Small intestine (tissue), 7 donors: ENCODE data around the gene KIF18B. TPM values are rescaled to one million over a fixed set of nuclear protein-coding genes. Genes with fewer than 3 reads are reported as not detected.

Experiments used
- DNase-seq, 2 donors: peaks; one replicate each; pipeline versions ENCODE4 v3.0.0 to v3.0.0-alpha.2; 2013
- FAIRE-seq: peaks from 2 replicates; lab custom pipeline; 2012; peaks lifted over from hg19 to GRCh38; lab: Jason Lieb, UNC
- H3K27ac ChIP-seq, 3 donors: one replicate each; pipeline ENCODE4 v1.5.1; 2013; ENCODE audit warnings: low read length in 2 of 3, mild to moderate bottlenecking in 2 of 3, control low read depth in 1 of 3, inconsistent platforms in 1 of 3, low read depth in 1 of 3, moderate library complexity in 1 of 3
- H3K27me3 ChIP-seq, 3 donors: one replicate each; pipeline ENCODE4 v1.6.1; 2013; ENCODE audit warnings: low read length in 3 of 3, inconsistent platforms in 1 of 3; ENCODE audit not compliant: control insufficient read depth in 3 of 3, insufficient read depth in 3 of 3
- H3K36me3 ChIP-seq, 3 donors: one replicate each; pipeline ENCODE4 v1.6.1; 2013; ENCODE audit warnings: low read length in 3 of 3, inconsistent platforms in 1 of 3, low read depth in 1 of 3, mild to moderate bottlenecking in 1 of 3, moderate library complexity in 1 of 3; ENCODE audit not compliant: control insufficient read depth in 3 of 3, insufficient read depth in 2 of 3
- H3K4me1 ChIP-seq, 3 donors: one replicate each; pipeline ENCODE4 v1.6.1; 2013; ENCODE audit warnings: low read length in 2 of 3, inconsistent platforms in 1 of 3, low read depth in 1 of 3, mild to moderate bottlenecking in 1 of 3, moderate library complexity in 1 of 3; ENCODE audit not compliant: control insufficient read depth in 3 of 3, insufficient read depth in 2 of 3
- H3K4me3 ChIP-seq, 3 donors: one replicate each; pipeline ENCODE4 v1.5.1; 2013; ENCODE audit warnings: low read length in 3 of 3, control low read depth in 1 of 3, inconsistent platforms in 1 of 3, low read depth in 1 of 3, mild to moderate bottlenecking in 1 of 3, moderate library complexity in 1 of 3
- H3K9me3 ChIP-seq, 2 donors: one replicate each; pipeline ENCODE4 v1.6.1; 2013; ENCODE audit warnings: low read depth in 1 of 2, low read length in 1 of 2; ENCODE audit not compliant: control insufficient read depth in 2 of 2, insufficient read depth in 1 of 2
- WGBS, 3 donors: extraction: QIAGEN DNeasy Blood & Tissue Kit; methylation state at CpG; one replicate each; pipeline ENCODE4 v1.1.7; 2013; 5-methylcytosine and 5-hydroxymethylcytosine counted together
- polyA plus RNA-seq, 4 donors: library from polyadenylated mRNA; stranded (reverse) in 3 of 4; unstranded in 1 of 4; fragments of 200-250 nt in 3 of 4; fragments of 120-200 nt in 1 of 4; gene quantifications; one replicate each; pipeline versions ENCODE4 v1.2.1 to v1.2.3, GENCODE V29; 2013
- donor health status: healthy with polysubstance abuse.
- donor health status: control.
- donor health status: control.
- donor health status: Bipolar disorder and iron deficiency.
- donor health status: healthy.

KIF18B gene
- polyA plus RNA-seq, 4 donors = 0.27 to 9.5 (median 3.8) TPM

DNA sequence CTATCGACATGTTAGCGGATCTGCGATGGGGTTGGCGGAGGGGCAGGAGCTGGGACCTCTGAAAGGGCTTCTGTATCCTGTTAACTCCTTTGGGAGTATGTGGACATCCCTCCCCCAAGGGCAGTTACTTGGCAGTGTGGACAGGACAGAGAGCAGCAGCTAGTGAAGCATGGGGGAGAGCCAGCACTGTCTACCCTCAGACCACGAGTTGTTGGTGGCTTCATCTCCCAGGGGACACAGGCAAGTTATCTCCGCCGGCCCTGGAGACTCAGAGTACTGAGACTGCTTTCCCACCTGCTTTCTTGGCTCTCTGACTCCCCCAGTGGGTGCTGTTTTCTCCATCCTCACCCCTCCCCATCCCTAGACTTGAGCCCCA is 27.0 kb downstream of the KIF18B start:
- peaks cover 0 to 3% (median 0%) of the 10 kb centered on the region in 3 donors for H3K4me1 ChIP-seq
- WGBS, 3 donors = 73 to 78% (median 75%) methylated on average over 7 of the region's 7 CpGs
- FAIRE-seq (no peak), DNase-seq (no peak)
- H3K4me3 ChIP-seq = no peak overlapping the region
- peaks cover 0 to 25% (median 0%) of the 10 kb centered on the region in 3 donors for H3K27me3 ChIP-seq
- H3K27ac ChIP-seq = no peak overlapping the region
- H3K9me3 ChIP-seq = no peaks in the 10 kb centered on the region
- H3K36me3 ChIP-seq = no peaks in the 10 kb centered on the region

DNA sequence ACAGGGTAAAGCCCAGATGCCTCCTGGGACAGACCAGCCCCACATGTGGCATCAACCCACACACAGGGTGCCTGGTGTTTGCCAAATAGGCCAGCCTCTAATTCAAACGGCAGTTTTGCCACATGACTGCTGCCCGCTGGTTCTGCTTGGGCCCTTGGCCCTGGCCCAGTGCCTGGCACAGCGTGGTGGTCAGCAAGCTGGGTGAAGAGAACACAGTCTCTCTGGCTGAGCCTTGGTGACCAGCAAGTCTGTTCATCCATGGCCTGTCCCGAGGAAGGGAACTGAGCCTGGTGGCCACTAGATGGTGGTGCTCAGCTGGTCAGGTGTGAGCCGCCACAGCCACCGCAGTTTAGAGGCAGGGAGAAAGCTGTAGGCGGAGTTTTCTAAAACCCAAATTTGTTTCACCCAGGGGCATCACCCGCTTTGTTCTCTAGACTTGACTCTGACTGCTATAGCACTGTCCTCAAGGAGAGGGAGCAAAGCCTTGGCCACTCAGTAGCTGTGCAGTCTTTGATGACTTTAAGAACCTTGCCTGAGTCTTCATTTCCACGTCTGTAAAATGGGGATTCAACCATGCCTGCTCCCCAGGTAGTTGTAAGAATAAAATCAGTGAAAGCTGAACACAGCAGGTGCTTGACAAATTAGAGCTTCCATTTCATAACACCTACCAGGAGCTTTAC is 27.5 kb downstream of the KIF18B start:
- Histone ChIP-seq H3K4me3 (no peak overlapping the region), H3K36me3 (no peaks in the 10 kb centered on the region), H3K27ac (no peak overlapping the region), H3K27me3 (peaks cover 0 to 25% (median 0%) of the 10 kb centered on the region in 3 donors), H3K4me1 (peaks cover 0 to 3% (median 0%) of the 10 kb centered on the region in 3 donors), H3K9me3 (no peaks in the 10 kb centered on the region)
- WGBS, 3 donors = 11 to 14% (median 13%) methylated on average over 9 of the region's 9 CpGs
- peak; percentile 75 to 76 for DNase-seq
- FAIRE-seq = no peak

DNA sequence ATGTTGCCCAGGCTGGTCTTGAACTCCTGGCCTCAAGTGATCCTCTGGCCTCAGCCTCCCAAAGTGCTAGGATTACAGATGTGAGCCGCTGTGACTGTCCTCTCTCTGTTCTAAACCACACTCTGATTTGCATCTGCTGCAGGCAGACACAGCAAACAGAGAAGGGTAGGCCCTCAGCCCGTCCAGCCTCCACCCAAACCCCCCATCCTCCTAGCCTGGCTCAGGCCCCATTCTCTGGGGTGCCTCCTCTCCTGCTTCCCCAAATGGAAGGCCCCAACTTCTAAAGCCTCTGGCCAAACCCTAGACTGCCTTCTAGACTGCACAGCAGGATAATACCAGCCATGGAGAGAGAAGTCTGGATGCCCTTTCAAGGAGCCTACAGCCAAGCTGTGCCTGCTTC is 28.2 kb downstream of the KIF18B start:
- no peak for DNase-seq
- H3K36me3 ChIP-seq = no peaks in the 10 kb centered on the region
- FAIRE-seq = no peak
- no peak overlapping the region for H3K27ac ChIP-seq
- no peak overlapping the region for H3K4me3 ChIP-seq
- 53 to 76% (median 70%) methylated on average over 2 of the region's 2 CpGs for WGBS, 3 donors
- peaks cover 0 to 3% (median 0%) of the 10 kb centered on the region in 3 donors for H3K4me1 ChIP-seq
- no peaks in the 10 kb centered on the region for H3K9me3 ChIP-seq
- peaks cover 0 to 25% (median 0%) of the 10 kb centered on the region in 3 donors for H3K27me3 ChIP-seq

DNA sequence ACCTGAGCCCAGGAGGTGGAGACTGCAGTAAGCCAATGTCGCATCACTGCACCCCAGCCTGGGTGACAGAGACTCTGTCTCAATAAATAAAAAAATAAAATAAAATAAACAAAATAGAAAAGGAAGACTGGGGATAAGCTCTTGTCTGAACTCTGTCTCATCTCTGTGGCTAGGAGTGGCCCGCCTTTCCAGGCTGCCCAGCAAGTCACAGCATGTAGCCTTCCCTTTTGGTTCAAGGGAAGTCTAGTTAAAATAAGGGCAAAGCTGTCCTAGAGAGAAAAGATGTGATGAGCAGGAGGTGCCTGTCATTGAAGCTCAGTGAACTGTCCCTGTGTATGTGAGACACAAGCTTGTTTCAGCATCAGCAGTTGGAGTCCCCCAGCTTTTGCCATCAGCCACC is 29.6 kb downstream of the KIF18B start:
- Histone ChIP-seq H3K9me3 (no peaks in the 10 kb centered on the region), H3K36me3 (no peaks in the 10 kb centered on the region), H3K4me1 (peaks cover 0 to 3% (median 0%) of the 10 kb centered on the region in 3 donors), H3K4me3 (no peak overlapping the region), H3K27ac (no peak overlapping the region), H3K27me3 (peaks cover 0 to 31% (median 0%) of the 10 kb centered on the region in 3 donors)
- FAIRE-seq (no peak), DNase-seq (no peak)
- WGBS, 3 donors = 91 to 93% (median 93%) methylated on average over 2 of the region's 2 CpGs

DNA sequence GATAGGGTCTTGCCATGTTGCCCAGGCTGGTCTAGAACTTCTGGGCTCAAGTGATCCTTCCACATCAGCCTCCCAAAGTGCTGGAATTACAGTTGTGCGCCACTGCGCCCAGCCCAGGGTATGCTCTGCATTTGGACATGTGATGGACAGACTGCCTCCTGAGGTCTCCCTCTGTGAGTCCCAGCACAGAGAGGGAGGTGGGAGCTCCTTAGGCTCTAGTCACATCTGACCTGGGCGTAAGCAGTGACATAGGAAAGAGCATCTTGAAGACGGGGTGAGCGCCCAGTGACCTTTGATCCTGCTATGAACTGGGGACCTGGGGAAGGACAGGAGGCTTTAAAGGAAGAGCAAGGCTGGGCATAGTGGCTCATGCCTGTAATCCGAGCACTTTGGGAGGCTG is 30.1 kb downstream of the KIF18B start:
- FAIRE-seq = no peak
- H3K4me1 ChIP-seq = peaks cover 0 to 3% (median 0%) of the 10 kb centered on the region in 3 donors
- no peaks in the 10 kb centered on the region for H3K9me3 ChIP-seq
- H3K27ac ChIP-seq = no peak overlapping the region
- WGBS, 3 donors = 53 to 78% (median 68%) methylated on average over 6 of the region's 6 CpGs
- DNase-seq = no peak
- peaks cover 0 to 28% (median 0%) of the 10 kb centered on the region in 3 donors for H3K27me3 ChIP-seq
- H3K36me3 ChIP-seq = no peaks in the 10 kb centered on the region
- H3K4me3 ChIP-seq = no peak overlapping the region

DNA sequence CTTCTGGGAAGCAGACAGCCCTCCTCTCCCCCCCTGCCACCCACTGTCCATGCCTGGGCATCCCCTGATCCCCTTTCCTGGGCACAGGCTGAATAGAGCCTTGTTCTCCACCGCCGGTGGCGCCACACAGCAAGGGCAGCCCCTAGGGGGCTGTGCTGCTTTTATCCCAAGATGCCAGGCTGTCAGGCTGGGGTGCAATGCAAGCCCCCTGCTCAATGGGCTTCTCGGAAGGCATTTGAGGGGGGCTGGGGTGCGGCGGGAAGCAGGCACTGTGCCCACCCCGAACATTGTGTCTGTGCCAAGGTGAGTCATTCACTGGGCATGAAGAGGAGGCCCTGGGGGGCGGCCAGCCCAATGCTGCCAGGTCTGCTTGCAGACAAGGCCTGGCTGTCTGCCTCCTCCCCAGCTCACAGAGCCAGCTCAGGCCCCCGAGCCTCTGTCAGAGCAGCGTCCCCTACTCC is 30.8 kb downstream of the KIF18B start:
- 60 to 74% (median 71%) methylated on average over 7 to 10 of the region's 10 CpGs for WGBS, 3 donors
- H3K36me3 ChIP-seq = no peaks in the 10 kb centered on the region
- H3K9me3 ChIP-seq = no peaks in the 10 kb centered on the region
- FAIRE-seq (no peak), DNase-seq (no peak)
- peaks cover 0 to 5% (median 0%) of the 10 kb centered on the region in 3 donors for H3K4me1 ChIP-seq
- H3K27ac ChIP-seq = no peak overlapping the region
- no peak overlapping the region for H3K4me3 ChIP-seq
- peaks cover 0 to 29% (median 0%) of the 10 kb centered on the region in 3 donors for H3K27me3 ChIP-seq

DNA sequence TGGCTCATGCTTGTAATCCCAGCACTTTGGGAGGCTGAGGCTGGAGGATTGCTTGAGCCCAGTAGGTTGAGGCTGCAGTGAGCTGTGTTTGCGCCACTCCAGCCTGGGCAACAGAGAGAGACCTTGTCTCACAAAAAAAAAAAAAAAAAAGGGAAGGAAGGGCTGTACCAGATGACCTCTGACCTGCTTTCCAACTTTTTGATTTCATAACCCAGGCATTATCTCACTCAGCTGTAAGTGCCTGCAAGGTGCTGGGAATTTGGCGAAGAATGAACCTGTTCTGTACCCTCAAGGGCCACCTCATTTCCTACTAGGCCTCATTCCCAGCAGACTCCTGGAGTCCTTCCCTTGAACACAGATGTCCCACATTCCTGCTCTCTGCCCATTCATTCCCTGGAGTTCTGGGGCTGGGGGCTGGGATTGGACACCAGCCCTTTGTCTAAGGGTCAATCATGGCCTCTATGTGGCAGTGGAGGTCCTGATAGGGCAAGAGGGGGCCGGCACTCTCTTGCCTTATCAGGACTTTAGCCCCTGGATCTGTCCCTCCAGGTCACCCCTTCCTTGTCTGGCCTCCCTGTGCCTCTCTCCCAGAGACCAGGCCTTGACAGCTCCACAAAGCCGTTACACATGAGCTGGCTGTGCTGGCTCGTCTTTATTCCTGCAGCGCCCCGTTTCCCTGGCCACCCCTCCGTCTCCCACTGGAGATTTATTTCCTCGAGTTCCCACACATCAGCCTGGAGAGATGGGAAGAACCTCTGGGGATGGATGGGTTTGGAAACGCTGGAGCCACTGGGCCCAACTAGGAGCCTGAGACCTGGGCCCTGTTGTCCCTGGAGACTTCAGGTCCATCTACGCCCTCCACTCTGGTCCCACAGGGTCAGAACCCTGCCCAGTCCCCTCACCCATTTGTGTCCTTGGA is 31.5 kb downstream of the KIF18B start:
- Histone ChIP-seq H3K27me3 (peaks cover 0 to 29% (median 0%) of the 10 kb centered on the region in 3 donors), H3K4me1 (peaks cover 0 to 9% (median 0%) of the 10 kb centered on the region in 3 donors), H3K4me3 (no peak overlapping the region), H3K27ac (no peak overlapping the region), H3K36me3 (no peaks in the 10 kb centered on the region), H3K9me3 (no peaks in the 10 kb centered on the region)
- FAIRE-seq (no peak), DNase-seq (no peak)
- WGBS, 3 donors = 82 to 84% (median 83%) methylated on average over 11 of the region's 11 CpGs

DNA sequence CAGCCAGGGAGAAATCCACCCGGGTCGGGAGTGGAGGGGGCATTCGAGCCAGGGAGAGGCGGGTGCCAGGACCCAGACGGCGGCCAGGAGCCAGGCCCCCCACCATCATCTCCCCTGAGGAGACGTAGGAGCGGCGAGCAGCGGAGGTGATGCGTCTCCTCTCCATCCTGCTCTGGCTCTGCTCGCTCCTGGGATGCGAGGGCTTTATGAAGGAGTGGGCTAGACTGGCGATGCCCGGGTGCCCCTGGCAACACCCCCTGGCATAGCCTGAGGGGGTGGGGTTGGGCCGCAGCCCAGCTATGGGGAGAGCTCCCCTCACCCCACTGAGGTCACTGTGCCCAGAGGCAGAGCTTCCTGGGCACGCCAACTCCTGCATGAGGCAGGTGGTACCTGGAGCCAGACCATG is 32.2 kb downstream of the KIF18B start, which contains the start of gene GFAP:
Gene GFAP, minus strand, starts transcription at position 180 of the 406 bp plus-strand sequence. Its CDS starts 14 bp downstream, at position 166.
- Histone ChIP-seq H3K4me3 (no peak within 1 kb of the TSS), H3K4me1 (peaks cover 0 to 9% (median 0%) of the 10 kb centered on the region in 3 donors), H3K36me3 (no peaks in the 10 kb centered on the region), H3K27ac (no peak within 1 kb of the TSS), H3K9me3 (no peaks in the 10 kb centered on the region), H3K27me3 (peaks cover 0 to 22% (median 0%) of the 10 kb centered on the region in 3 donors)
- DNase-seq = no peak
- 80 to 87% (median 84%) methylated on average over 16 to 17 of the region's 17 CpGs for whole genome bisulfite sequencing, 3 donors
- FAIRE-seq = no peak
